Neural cell (in vitro differentiated cells): Measurements from ENCODE around the gene MMP24. TPM values are rescaled to one million over a fixed set of nuclear protein-coding genes. Genes with fewer than 3 reads are reported as not detected.

Experiments
- H2AFZ ChIP-seq: fragments of 200-600, 300-800 bp; sonication (generic), shearing (Covaris generic); 2 replicates; pipeline ENCODE4 v1.6.0; 2014; ENCODE audit warnings: low read depth, mild to moderate bottlenecking, antibody characterized with exemption, low read length, moderate library complexity
- H3F3A ChIP-seq: fragments of 200-600 bp; shearing (Covaris generic); 2 replicates; pipeline ENCODE4 v1.6.1; 2016; ENCODE audit warnings: mild to moderate bottlenecking, moderate library complexity, mixed read lengths, antibody characterized with exemption, low read length; ENCODE audit not compliant: insufficient read depth, poor library complexity, severe bottlenecking
- H3K27ac ChIP-seq: fragments of 200-600, 300-800 bp; sonication (generic), shearing (Covaris generic); 2 replicates; pipeline ENCODE4 v1.5.1; 2014; ENCODE audit warnings: mild to moderate bottlenecking, low read length, moderate library complexity
- H3K27me3 ChIP-seq: fragments of 300-800, 200-600 bp; sonication (generic), shearing (Covaris generic); 2 replicates; pipeline ENCODE4 v1.6.0; 2014; ENCODE audit warnings: mild to moderate bottlenecking, low read depth, low read length, moderate library complexity; ENCODE audit not compliant: insufficient read depth
- H3K36me3 ChIP-seq: fragments of 300-800, 200-600 bp; sonication (generic), shearing (Covaris generic); 2 replicates; pipeline ENCODE4 v1.5.1; 2014; ENCODE audit warnings: mild to moderate bottlenecking, antibody characterized with exemption, low read length, moderate library complexity; ENCODE audit not compliant: insufficient read depth
- H3K4me2 ChIP-seq: fragments of 300-800, 200-600 bp; sonication (generic), shearing (Covaris generic); 2 replicates; pipeline ENCODE4 v1.6.0; 2014; ENCODE audit warnings: mild to moderate bottlenecking, low read length
- H3K4me3 ChIP-seq: fragments of 300-800, 200-600 bp; sonication (generic), shearing (Covaris generic); 2 replicates; pipeline ENCODE4 v1.5.1; 2014; ENCODE audit warnings: mild to moderate bottlenecking, low read length, moderate library complexity
- H3K79me2 ChIP-seq: fragments of 200-600 bp; shearing (Covaris generic); replicated peaks from 2 replicates; pipeline ENCODE4 v1.6.0; 2014; ENCODE audit warnings: mild to moderate bottlenecking, low read length, moderate library complexity; ENCODE audit not compliant: insufficient read depth
- H3K9ac ChIP-seq: fragments of 300-800, 200-600 bp; sonication (generic), shearing (Covaris generic); 2 replicates; pipeline ENCODE4 v1.6.1; 2016; ENCODE audit warnings: mild to moderate bottlenecking, low read length, mixed read lengths
- H3K9me2 ChIP-seq: fragments of 200-600 bp; shearing (Covaris generic); 2 replicates; pipeline ENCODE4 v1.6.1; 2016; ENCODE audit warnings: mild to moderate bottlenecking, low read length, mixed read lengths; ENCODE audit not compliant: insufficient read depth
- H3K9me3 ChIP-seq: fragments of 200-600, 300-800 bp; sonication (generic), shearing (Covaris generic); 2 replicates; pipeline ENCODE4 v1.6.1; 2016; ENCODE audit warnings: mild to moderate bottlenecking, mixed run types, low read length, moderate library complexity, mixed read lengths
- H4K20me1 ChIP-seq: fragments of 200-600 bp; shearing (Covaris generic); 2 replicates; pipeline ENCODE4 v1.6.1; 2016; ENCODE audit warnings: mild to moderate bottlenecking, mixed run types; ENCODE audit not compliant: insufficient read depth
- MXI1 ChIP-seq: fragments of 450-650 bp; conservative IDR thresholded peaks from 2 replicates; pipeline ENCODE4 v1.6.1; 2014; ENCODE audit warnings: antibody characterized with exemption, mild to moderate bottlenecking; ENCODE audit not compliant: poor library complexity, severe bottlenecking
- POLR2AphosphoS5 ChIP-seq: IDR thresholded peaks from 2 replicates; pipeline ENCODE4 v1.6.1; 2012
- RAD21 ChIP-seq: fragments of 450-650 bp; conservative IDR thresholded peaks from 2 replicates; pipeline ENCODE4 v1.6.1; 2014; ENCODE audit warnings: antibody characterized with exemption, mild to moderate bottlenecking, moderate library complexity
- SMC3 ChIP-seq: fragments of 450-650 bp; conservative IDR thresholded peaks from 2 replicates; pipeline ENCODE4 v1.6.1; 2014; ENCODE audit warnings: antibody characterized with exemption, mild to moderate bottlenecking, moderate library complexity; ENCODE audit not compliant: poor library complexity
- TAF1 ChIP-seq: IDR thresholded peaks from 2 replicates; pipeline ENCODE4 v1.6.1; 2012; ENCODE audit warnings: low read depth
- polyA plus RNA-seq: library from polyadenylated mRNA; depleted of rRNA; stranded (reverse); fragments of >200 nt; gene quantifications from 2 replicates; pipeline ENCODE4 v1.2.3, GENCODE V29; 2014
- TF ChIP-seq, protein P1 (sequence below): fragments of 450-650 bp; IDR thresholded peaks from 2 replicates; pipeline ENCODE4 v1.5.1; 2014; ENCODE audit warnings: antibody characterized with exemption, mild to moderate bottlenecking, moderate library complexity; ENCODE audit not compliant: poor library complexity, severe bottlenecking
- TF ChIP-seq, protein P2 (sequence below): IDR thresholded peaks from 2 replicates; pipeline ENCODE4 v1.6.1; 2012; ENCODE audit warnings: borderline replicate concordance

MMP24 gene
- polyA plus RNA-seq, 1 donor from 2014 or later: 57.4 TPM

DNA sequence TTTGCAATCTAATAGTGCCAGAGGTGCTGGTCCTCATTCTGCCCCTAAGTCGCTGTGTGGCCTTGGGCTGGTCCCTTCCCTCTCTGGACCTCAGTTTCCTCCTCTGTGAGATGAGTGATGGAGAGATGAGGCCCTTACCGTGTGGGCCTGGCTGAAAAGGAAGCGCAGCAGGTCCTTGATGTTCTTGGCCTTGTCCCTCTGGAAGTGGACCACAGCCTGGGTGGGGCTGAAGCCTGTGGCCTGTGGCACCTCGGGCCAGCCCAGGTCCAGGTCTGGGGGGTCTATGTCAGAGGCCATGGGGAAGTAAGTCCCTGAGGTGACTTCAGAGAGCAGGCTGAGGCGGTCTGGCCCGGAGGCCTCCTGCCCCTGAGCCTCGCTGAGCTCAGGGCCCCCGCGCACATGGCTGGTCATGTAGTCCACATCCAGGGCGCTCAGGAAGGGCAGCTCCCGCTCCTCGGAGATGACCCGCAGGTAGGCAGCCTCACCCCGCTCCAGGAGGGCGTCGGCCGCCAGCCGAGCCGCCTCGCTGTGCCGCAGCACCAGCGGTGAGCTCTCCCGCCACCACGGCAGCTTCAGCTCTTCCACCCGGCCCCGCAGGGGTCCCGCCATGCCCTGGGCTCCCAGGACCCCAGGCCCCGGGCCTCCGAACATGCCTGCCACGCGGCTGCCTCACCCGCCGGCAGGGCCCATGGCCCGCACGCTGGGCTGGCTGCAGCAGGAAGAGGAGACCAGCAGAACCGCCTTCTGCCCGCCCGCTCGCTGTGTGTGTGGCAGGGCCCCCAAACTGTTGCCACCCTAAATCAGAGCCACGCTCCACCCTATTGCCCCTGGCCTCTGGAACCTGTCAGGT is 65.4 kb downstream of the MMP24 start, which contains the start of gene FAM83C:
TSS of gene FAM83C (minus strand) at position 772 of the 850 bp plus-strand sequence. CDS start at position 651, 121 bp downstream.
- Histone ChIP-seq H3K4me3 (no peak within 1 kb of the TSS), H3K79me2 (no peaks in the 10 kb centered on the region), H3K27me3 (no peaks in the 10 kb centered on the region), H3K27ac (no peak within 1 kb of the TSS), H3K36me3 (no peaks in the 10 kb centered on the region), H3K9ac (no peak within 1 kb of the TSS), H3K9me2 (no peaks in the 10 kb centered on the region), H3F3A (no peaks in the 10 kb centered on the region), H4K20me1 (no peaks in the 10 kb centered on the region), H3K4me2 (no peak within 1 kb of the TSS), H2AFZ (no peak within 1 kb of the TSS), H3K9me3 (no peaks in the 10 kb centered on the region)
- TF ChIP-seq, protein P1, sequence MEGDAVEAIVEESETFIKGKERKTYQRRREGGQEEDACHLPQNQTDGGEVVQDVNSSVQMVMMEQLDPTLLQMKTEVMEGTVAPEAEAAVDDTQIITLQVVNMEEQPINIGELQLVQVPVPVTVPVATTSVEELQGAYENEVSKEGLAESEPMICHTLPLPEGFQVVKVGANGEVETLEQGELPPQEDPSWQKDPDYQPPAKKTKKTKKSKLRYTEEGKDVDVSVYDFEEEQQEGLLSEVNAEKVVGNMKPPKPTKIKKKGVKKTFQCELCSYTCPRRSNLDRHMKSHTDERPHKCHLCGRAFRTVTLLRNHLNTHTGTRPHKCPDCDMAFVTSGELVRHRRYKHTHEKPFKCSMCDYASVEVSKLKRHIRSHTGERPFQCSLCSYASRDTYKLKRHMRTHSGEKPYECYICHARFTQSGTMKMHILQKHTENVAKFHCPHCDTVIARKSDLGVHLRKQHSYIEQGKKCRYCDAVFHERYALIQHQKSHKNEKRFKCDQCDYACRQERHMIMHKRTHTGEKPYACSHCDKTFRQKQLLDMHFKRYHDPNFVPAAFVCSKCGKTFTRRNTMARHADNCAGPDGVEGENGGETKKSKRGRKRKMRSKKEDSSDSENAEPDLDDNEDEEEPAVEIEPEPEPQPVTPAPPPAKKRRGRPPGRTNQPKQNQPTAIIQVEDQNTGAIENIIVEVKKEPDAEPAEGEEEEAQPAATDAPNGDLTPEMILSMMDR: no peak
- TF ChIP-seq, protein P2, sequence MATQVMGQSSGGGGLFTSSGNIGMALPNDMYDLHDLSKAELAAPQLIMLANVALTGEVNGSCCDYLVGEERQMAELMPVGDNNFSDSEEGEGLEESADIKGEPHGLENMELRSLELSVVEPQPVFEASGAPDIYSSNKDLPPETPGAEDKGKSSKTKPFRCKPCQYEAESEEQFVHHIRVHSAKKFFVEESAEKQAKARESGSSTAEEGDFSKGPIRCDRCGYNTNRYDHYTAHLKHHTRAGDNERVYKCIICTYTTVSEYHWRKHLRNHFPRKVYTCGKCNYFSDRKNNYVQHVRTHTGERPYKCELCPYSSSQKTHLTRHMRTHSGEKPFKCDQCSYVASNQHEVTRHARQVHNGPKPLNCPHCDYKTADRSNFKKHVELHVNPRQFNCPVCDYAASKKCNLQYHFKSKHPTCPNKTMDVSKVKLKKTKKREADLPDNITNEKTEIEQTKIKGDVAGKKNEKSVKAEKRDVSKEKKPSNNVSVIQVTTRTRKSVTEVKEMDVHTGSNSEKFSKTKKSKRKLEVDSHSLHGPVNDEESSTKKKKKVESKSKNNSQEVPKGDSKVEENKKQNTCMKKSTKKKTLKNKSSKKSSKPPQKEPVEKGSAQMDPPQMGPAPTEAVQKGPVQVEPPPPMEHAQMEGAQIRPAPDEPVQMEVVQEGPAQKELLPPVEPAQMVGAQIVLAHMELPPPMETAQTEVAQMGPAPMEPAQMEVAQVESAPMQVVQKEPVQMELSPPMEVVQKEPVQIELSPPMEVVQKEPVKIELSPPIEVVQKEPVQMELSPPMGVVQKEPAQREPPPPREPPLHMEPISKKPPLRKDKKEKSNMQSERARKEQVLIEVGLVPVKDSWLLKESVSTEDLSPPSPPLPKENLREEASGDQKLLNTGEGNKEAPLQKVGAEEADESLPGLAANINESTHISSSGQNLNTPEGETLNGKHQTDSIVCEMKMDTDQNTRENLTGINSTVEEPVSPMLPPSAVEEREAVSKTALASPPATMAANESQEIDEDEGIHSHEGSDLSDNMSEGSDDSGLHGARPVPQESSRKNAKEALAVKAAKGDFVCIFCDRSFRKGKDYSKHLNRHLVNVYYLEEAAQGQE: no peak

DNA sequence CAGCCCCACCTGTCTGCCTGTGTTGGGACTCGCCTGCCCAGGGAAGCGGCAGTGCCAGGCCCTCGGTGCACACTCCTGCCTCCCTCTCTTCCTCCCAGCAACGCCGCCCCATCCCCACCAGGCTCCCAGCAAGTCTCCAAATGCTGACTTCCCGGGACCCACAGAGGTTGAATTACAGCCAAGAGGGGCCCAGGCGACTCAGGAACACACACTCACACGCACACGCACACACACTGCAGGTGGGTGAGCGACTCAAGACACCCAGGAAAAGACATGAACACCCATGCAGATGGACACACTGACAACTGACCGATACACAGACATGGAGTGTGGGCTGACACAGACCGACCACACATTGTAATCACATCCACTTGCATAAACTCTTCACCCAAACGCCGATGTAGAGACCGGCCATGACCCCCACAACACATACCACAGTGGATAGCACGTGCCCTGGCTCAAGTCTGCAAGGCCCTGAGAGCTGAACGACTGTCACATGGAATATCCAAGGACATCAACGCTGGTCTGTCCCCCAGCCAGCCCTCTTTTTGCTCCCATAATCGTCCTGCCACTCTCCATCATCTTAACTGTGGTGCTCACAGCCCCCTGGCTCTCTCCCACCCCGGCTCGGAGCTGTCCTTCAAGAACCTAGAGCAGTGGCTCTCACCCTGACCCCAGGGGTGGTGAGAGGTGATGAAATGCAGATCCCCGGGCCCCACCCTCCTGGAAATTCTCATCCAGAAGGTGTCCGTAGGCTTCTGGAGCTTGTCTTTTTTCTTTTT is 66.2 kb downstream of the MMP24 start:
- no peaks in the 10 kb centered on the region for H3K9me3 ChIP-seq
- H3K4me3 ChIP-seq: no peak overlapping the region
- no peaks in the 10 kb centered on the region for H3K9me2 ChIP-seq
- H3F3A ChIP-seq: no peaks in the 10 kb centered on the region
- H3K79me2 ChIP-seq: no peaks in the 10 kb centered on the region
- no peak overlapping the region for H3K27ac ChIP-seq
- H3K36me3 ChIP-seq: no peaks in the 10 kb centered on the region
- no peak overlapping the region for H3K9ac ChIP-seq
- H4K20me1 ChIP-seq: no peaks in the 10 kb centered on the region
- no peak overlapping the region for H3K4me2 ChIP-seq
- H2AFZ ChIP-seq: no peak overlapping the region
- TF ChIP-seq, protein P2: no peak
- TF ChIP-seq, protein P1: no peak
- TF ChIP-seq RAD21 (no peak), MXI1 (no peak), TAF1 (no peak), SMC3 (no peak), POLR2AphosphoS5 (no peak)
- no peaks in the 10 kb centered on the region for H3K27me3 ChIP-seq
